GM12878 (cell line): ENCODE results near the gene SBK2. TPM values are rescaled to one million over a fixed set of nuclear protein-coding genes. Genes with fewer than 3 reads are reported as not detected.

Source experiments
- ATAC-seq: fragments of 200-7000 bp; cut with Tn5 transposase; 3 replicates; pipeline ENCODE4 v1.9.1; 2020; ENCODE audit warnings: mild to moderate bottlenecking, moderate library complexity
- BruUV-seq: library from RNA; stranded (reverse); fragments of 400-500 nt; replicated peaks from 2 replicates; lab custom pipeline; 2021; lab: Mats Ljungman, UMichigan
- CTCF ChIA-PET: fragments of 300-600 bp; sonication (Branson Sonifier 250); formaldehyde crosslinking; extraction: SDS; loops from one replicate; lab custom pipeline; 2021; ENCODE audit warnings: inconsistent platforms; lab: Yijun Ruan, JAX
- POLR2A ChIA-PET: fragments of 350-600 bp; formaldehyde crosslinking; extraction: SDS; loops from one replicate; lab custom pipeline; 2021; ENCODE audit warnings: inconsistent platforms; lab: Charles Lee
- RAD21 ChIA-PET: fragments of 300-600 bp; sonication (Branson Sonifier 250); formaldehyde crosslinking; loops from one replicate; lab custom pipeline; 2023; ENCODE audit warnings: antibody characterized with exemption; ENCODE audit not compliant: unreplicated experiment; lab: Charles Lee
- SMC1A ChIA-PET: fragments of 300-600 bp; sonication (Branson Sonifier 250); formaldehyde crosslinking; loops from one replicate; lab custom pipeline; 2023; ENCODE audit not compliant: unreplicated experiment, uncharacterized antibody; lab: Charles Lee
- DNase-seq: peaks from one replicate; pipeline ENCODE4 v3.0.0-alpha.2; 2011; ENCODE audit warnings: low read depth, low spot score
- FAIRE-seq: peaks from 3 replicates; lab custom pipeline; 2011; peaks lifted over from hg19 to GRCh38; lab: Jason Lieb, UNC
- H2AFZ ChIP-seq: 2 replicates; pipeline ENCODE4 v1.6.0; 2011; ENCODE audit warnings: low read depth, low read length, control low read depth; ENCODE audit not compliant: control insufficient read depth
- H3K27ac ChIP-seq: 2 replicates; pipeline ENCODE4 v1.5.1; 2011; ENCODE audit warnings: control low read depth; ENCODE audit not compliant: control insufficient read depth, insufficient read depth
- H3K27me3 ChIP-seq, 2 experiments: replicated peaks in 1 of 2; 2 replicates each; pipeline versions ENCODE4 v1.6.0 to v1.6.1; 2011; ENCODE audit warnings: low read length in 1 of 2; ENCODE audit not compliant: control insufficient read depth in 2 of 2, insufficient read depth in 2 of 2
- H3K36me3 ChIP-seq, 2 experiments: 2 replicates each; pipeline ENCODE4 v1.5.1; 2011; ENCODE audit warnings: low read length in 1 of 2; ENCODE audit not compliant: control insufficient read depth in 2 of 2, insufficient read depth in 2 of 2
- H3K4me1 ChIP-seq: 2 replicates; pipeline ENCODE4 v1.6.1; 2011; ENCODE audit warnings: mild to moderate bottlenecking, low read length, moderate library complexity, mixed read lengths; ENCODE audit not compliant: control insufficient read depth, insufficient read depth
- H3K4me2 ChIP-seq: 2 replicates; pipeline ENCODE4 v1.6.0; 2011; ENCODE audit warnings: control low read depth; ENCODE audit not compliant: control insufficient read depth, insufficient read depth
- H3K4me3 ChIP-seq: fragments of 200-600 bp; sonication (generic); 2 replicates; pipeline ENCODE4 v1.5.1; 2016
- H3K79me2 ChIP-seq: 2 replicates; pipeline ENCODE4 v1.6.0; 2011; ENCODE audit warnings: low read length; ENCODE audit not compliant: control insufficient read depth, insufficient read depth
- H3K9ac ChIP-seq: 2 replicates; pipeline ENCODE4 v1.8.0; 2011; ENCODE audit warnings: low read length, control low read depth, mixed read lengths; ENCODE audit not compliant: control insufficient read depth, insufficient read depth
- H3K9me3 ChIP-seq: replicated peaks from 3 replicates; pipeline ENCODE4 v1.5.1; 2011; ENCODE audit warnings: mild to moderate bottlenecking, low read length; ENCODE audit not compliant: control insufficient read depth, insufficient read depth
- H4K20me1 ChIP-seq: 2 replicates; pipeline ENCODE4 v1.6.0; 2011; ENCODE audit not compliant: control insufficient read depth, insufficient read depth
- CREM ChIP-seq: IDR thresholded peaks from 2 replicates; pipeline ENCODE4 v1.6.1; 2014; ENCODE audit warnings: antibody characterized with exemption, low read depth
- E4F1 ChIP-seq: fragments of 450-650 bp; IDR thresholded peaks from 2 replicates; pipeline ENCODE4 v1.6.1; 2018; ENCODE audit warnings: borderline replicate concordance, mild to moderate bottlenecking; ENCODE audit not compliant: partially characterized antibody
- MTA3 ChIP-seq: IDR thresholded peaks from 2 replicates; pipeline ENCODE4 v1.6.1; 2012; ENCODE audit warnings: low read length, inconsistent platforms, borderline replicate concordance
- NFXL1 ChIP-seq: fragments of 450-650 bp; IDR thresholded peaks from 2 replicates; pipeline ENCODE4 v1.6.1; 2017; ENCODE audit warnings: antibody characterized with exemption, mild to moderate bottlenecking, borderline replicate concordance
- PAX8 ChIP-seq: fragments of 450-650 bp; IDR thresholded peaks from 2 replicates; pipeline ENCODE4 v1.6.1; 2017; ENCODE audit warnings: mild to moderate bottlenecking, moderate library complexity
- SMAD5 ChIP-seq: IDR thresholded peaks from 2 replicates; pipeline ENCODE4 v1.6.1; 2016; ENCODE audit warnings: antibody characterized with exemption, low read depth
- SP1 ChIP-seq: IDR thresholded peaks from one replicate; pipeline ENCODE4 v1.6.1; 2011; ENCODE audit warnings: low read depth, low read length
- SRF ChIP-seq, 2 experiments: IDR thresholded peaks; 2 replicates each; pipeline ENCODE4 v1.6.1; 2011; ENCODE audit warnings: low read depth in 2 of 2, low read length in 2 of 2, mild to moderate bottlenecking in 1 of 2, moderate library complexity in 1 of 2
- YBX1 ChIP-seq: fragments of 450-650 bp; IDR thresholded peaks from 2 replicates; pipeline ENCODE4 v1.6.1; 2016; ENCODE audit warnings: antibody characterized with exemption
- ZNF274 ChIP-seq: IDR thresholded peaks from one replicate; pipeline ENCODE4 v1.8.0; 2011; ENCODE audit not compliant: insufficient read length, insufficient read depth
- ZNF622 ChIP-seq: fragments of 450-650 bp; IDR thresholded peaks from 2 replicates; pipeline ENCODE4 v1.6.1; 2017; ENCODE audit warnings: mild to moderate bottlenecking, inconsistent platforms
- WGBS: methylation state at CpG from one replicate; pipeline ENCODE4 v1.1.6; 2016; ENCODE audit warnings: low lambda C conversion rate; ENCODE audit not compliant: insufficient replicate concordance, insufficient coverage; ENCODE audit errors: missing lambda C conversion rate; 5-methylcytosine and 5-hydroxymethylcytosine counted together
- in situ Hi-C: fragments of 300-500 bp; cut with MboI; formaldehyde crosslinking; loops from 9 replicates; pipeline ENCODE4 v1.14.3; 2018; ENCODE audit warnings: mixed read lengths
- intact Hi-C: fragments of 100-400 bp; cut with micrococcal nuclease; formaldehyde crosslinking; loops from one replicate; pipeline ENCODE4 v1.14.2; 2022; ENCODE audit not compliant: unreplicated experiment
- polyA plus RNA-seq, 11 experiments: library from polyadenylated mRNA; depleted of rRNA in 4 of 11; unstranded in 6 of 11; stranded (reverse) in 5 of 11; fragments of >200 nt; fragmentation: Nextera tagmentation in 4 of 11; fragmentation: Illumina TruSeq in 1 of 11; extraction: Ambion mirVana in 4 of 11; extraction: Trizol in 1 of 11; gene quantifications; 1 replicate in 1 of 11; 2 replicates in 10 of 11; pipeline versions ENCODE4 v1.2.1 to v1.2.3, GENCODE V29; 2011 to 2016; ENCODE audit warnings: inconsistent platforms in 2 of 11, missing spikeins in 2 of 11, low read depth in 1 of 11
- total RNA-seq, 4 experiments: library from RNA; depleted of rRNA in 3 of 4; stranded (reverse); fragments of >200 nt in 3 of 4; fragmentation: Illumina TruSeq in 1 of 4; extraction: Trizol in 1 of 4; gene quantifications; 2 replicates each; pipeline versions ENCODE4 v1.2.1 to v1.2.3, GENCODE V29; 2013 to 2021
- TF ChIP-seq, protein P1 (sequence below): fragments of 450-650 bp; IDR thresholded peaks from 2 replicates; pipeline ENCODE4 v1.6.1; 2017; ENCODE audit warnings: antibody characterized with exemption, mild to moderate bottlenecking, moderate library complexity

Gene SBK2
- total and polyA plus RNA-seq, 10 of the 15 experiments (the other 5 are each of a cell fraction or from before 2014, with no cell fraction given): not detected

DNA sequence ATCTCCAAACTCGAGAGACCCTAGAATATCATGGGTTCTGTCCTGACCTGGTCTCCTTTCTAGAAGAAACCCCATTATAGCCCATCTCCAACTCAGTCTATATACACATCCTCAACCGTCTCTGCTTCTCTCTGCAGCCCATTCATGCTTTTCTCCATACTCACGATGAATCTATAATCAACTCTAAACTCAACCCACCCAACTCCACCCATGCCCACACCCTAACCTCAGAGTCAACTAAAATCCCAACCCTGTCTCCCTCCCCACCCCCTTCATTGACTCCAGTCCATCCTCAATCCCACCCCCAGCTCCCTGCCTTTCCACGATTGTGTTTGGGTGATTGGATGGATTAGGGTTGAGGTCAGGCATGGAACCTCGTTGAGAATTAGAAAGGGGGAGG lies 6.6 kb upstream of the SBK2 start (continued):
- TF ChIP-seq, protein P1, sequence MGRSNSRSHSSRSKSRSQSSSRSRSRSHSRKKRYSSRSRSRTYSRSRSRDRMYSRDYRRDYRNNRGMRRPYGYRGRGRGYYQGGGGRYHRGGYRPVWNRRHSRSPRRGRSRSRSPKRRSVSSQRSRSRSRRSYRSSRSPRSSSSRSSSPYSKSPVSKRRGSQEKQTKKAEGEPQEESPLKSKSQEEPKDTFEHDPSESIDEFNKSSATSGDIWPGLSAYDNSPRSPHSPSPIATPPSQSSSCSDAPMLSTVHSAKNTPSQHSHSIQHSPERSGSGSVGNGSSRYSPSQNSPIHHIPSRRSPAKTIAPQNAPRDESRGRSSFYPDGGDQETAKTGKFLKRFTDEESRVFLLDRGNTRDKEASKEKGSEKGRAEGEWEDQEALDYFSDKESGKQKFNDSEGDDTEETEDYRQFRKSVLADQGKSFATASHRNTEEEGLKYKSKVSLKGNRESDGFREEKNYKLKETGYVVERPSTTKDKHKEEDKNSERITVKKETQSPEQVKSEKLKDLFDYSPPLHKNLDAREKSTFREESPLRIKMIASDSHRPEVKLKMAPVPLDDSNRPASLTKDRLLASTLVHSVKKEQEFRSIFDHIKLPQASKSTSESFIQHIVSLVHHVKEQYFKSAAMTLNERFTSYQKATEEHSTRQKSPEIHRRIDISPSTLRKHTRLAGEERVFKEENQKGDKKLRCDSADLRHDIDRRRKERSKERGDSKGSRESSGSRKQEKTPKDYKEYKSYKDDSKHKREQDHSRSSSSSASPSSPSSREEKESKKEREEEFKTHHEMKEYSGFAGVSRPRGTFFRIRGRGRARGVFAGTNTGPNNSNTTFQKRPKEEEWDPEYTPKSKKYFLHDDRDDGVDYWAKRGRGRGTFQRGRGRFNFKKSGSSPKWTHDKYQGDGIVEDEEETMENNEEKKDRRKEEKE: no peak
- TF ChIP-seq NFXL1 (no peak), ZNF622 (no peak), ZNF274 (no peak), CREM (no peak), MTA3 (no peak)
- TF ChIP-seq, all 136 proteins: peak for 0

GRCh38 chr19:55542292-55542855 lies 5.4 kb upstream of the SBK2 start:
- DNase-seq (no peak), FAIRE-seq (no peak), ATAC-seq (no peak)
- Histone ChIP-seq H3K4me3 (no peak overlapping the region), H3K27ac (no peak overlapping the region), H3K9me3 (no peaks in the 10 kb centered on the region), H4K20me1 (no peaks in the 10 kb centered on the region), H3K9ac (no peak overlapping the region), H3K4me1 (no peaks in the 10 kb centered on the region), H3K79me2 (no peaks in the 10 kb centered on the region), H3K4me2 (no peak overlapping the region), H3K27me3 (peaks cover 0 to 1% of the 10 kb centered on the region in 2 experiments; a peak in 2 of 4 replicates), H3K36me3 (no peaks in the 10 kb centered on the region), H2AFZ (no peak overlapping the region)
- ChIA-PET CTCF (no interaction called here), SMC1A (no interaction called here), RAD21 (no interaction called here), POLR2A (no interaction called here)
- TF ChIP-seq E4F1 (no peak), SMAD5 (no peak), YBX1 (no peak), SRF (IDR thresholded peaks at IDR 0.05; ENCODE audit: low read depth in 2 of 2, low read length in 2 of 2) (no peak), SP1 (no peak), PAX8 (no peak)
- BruUV-seq: no TSS peak
- 13% methylated on average over 5 of the region's 7 CpGs for WGBS
- intact Hi-C loops (no loop called here), in situ Hi-C loops (no loop called here)
